Neural cell (in vitro differentiated cells): Measurements from ENCODE around the gene ZMAT5. TPM values are rescaled to one million over a fixed set of nuclear protein-coding genes. Genes with fewer than 3 reads are reported as not detected.

ENCODE experiments used
- H2AFZ ChIP-seq: fragments of 200-600, 300-800 bp; sonication (generic), shearing (Covaris generic); 2 replicates; pipeline ENCODE4 v1.6.0; 2014; ENCODE audit warnings: low read depth, mild to moderate bottlenecking, antibody characterized with exemption, low read length, moderate library complexity
- H3F3A ChIP-seq: fragments of 200-600 bp; shearing (Covaris generic); 2 replicates; pipeline ENCODE4 v1.6.1; 2016; ENCODE audit warnings: mild to moderate bottlenecking, moderate library complexity, mixed read lengths, antibody characterized with exemption, low read length; ENCODE audit not compliant: insufficient read depth, poor library complexity, severe bottlenecking
- H3K27ac ChIP-seq: fragments of 200-600, 300-800 bp; sonication (generic), shearing (Covaris generic); 2 replicates; pipeline ENCODE4 v1.5.1; 2014; ENCODE audit warnings: mild to moderate bottlenecking, low read length, moderate library complexity
- H3K27me3 ChIP-seq: fragments of 300-800, 200-600 bp; sonication (generic), shearing (Covaris generic); 2 replicates; pipeline ENCODE4 v1.6.0; 2014; ENCODE audit warnings: mild to moderate bottlenecking, low read depth, low read length, moderate library complexity; ENCODE audit not compliant: insufficient read depth
- H3K36me3 ChIP-seq: fragments of 300-800, 200-600 bp; sonication (generic), shearing (Covaris generic); 2 replicates; pipeline ENCODE4 v1.5.1; 2014; ENCODE audit warnings: mild to moderate bottlenecking, antibody characterized with exemption, low read length, moderate library complexity; ENCODE audit not compliant: insufficient read depth
- H3K4me2 ChIP-seq: fragments of 300-800, 200-600 bp; sonication (generic), shearing (Covaris generic); 2 replicates; pipeline ENCODE4 v1.6.0; 2014; ENCODE audit warnings: mild to moderate bottlenecking, low read length
- H3K4me3 ChIP-seq: fragments of 300-800, 200-600 bp; sonication (generic), shearing (Covaris generic); 2 replicates; pipeline ENCODE4 v1.5.1; 2014; ENCODE audit warnings: mild to moderate bottlenecking, low read length, moderate library complexity
- H3K79me2 ChIP-seq: fragments of 200-600 bp; shearing (Covaris generic); replicated peaks from 2 replicates; pipeline ENCODE4 v1.6.0; 2014; ENCODE audit warnings: mild to moderate bottlenecking, low read length, moderate library complexity; ENCODE audit not compliant: insufficient read depth
- H3K9ac ChIP-seq: fragments of 300-800, 200-600 bp; sonication (generic), shearing (Covaris generic); 2 replicates; pipeline ENCODE4 v1.6.1; 2016; ENCODE audit warnings: mild to moderate bottlenecking, low read length, mixed read lengths
- H3K9me2 ChIP-seq: fragments of 200-600 bp; shearing (Covaris generic); 2 replicates; pipeline ENCODE4 v1.6.1; 2016; ENCODE audit warnings: mild to moderate bottlenecking, low read length, mixed read lengths; ENCODE audit not compliant: insufficient read depth
- H3K9me3 ChIP-seq: fragments of 200-600, 300-800 bp; sonication (generic), shearing (Covaris generic); 2 replicates; pipeline ENCODE4 v1.6.1; 2016; ENCODE audit warnings: mild to moderate bottlenecking, mixed run types, low read length, moderate library complexity, mixed read lengths
- H4K20me1 ChIP-seq: fragments of 200-600 bp; shearing (Covaris generic); 2 replicates; pipeline ENCODE4 v1.6.1; 2016; ENCODE audit warnings: mild to moderate bottlenecking, mixed run types; ENCODE audit not compliant: insufficient read depth
- EP300 ChIP-seq: fragments of 450-650 bp; conservative IDR thresholded peaks from 2 replicates; pipeline ENCODE4 v1.6.1; 2014; ENCODE audit warnings: antibody characterized with exemption, mild to moderate bottlenecking, moderate library complexity; ENCODE audit not compliant: poor library complexity, severe bottlenecking
- EZH2 ChIP-seq: fragments of 200-600, 300-800 bp; shearing (Covaris generic), sonication (generic); IDR thresholded peaks from 2 replicates; pipeline ENCODE4 v1.6.1; 2014; ENCODE audit warnings: antibody characterized with exemption, low read length, borderline replicate concordance, mild to moderate bottlenecking; ENCODE audit not compliant: insufficient read depth, poor library complexity, severe bottlenecking
- MXI1 ChIP-seq: fragments of 450-650 bp; conservative IDR thresholded peaks from 2 replicates; pipeline ENCODE4 v1.6.1; 2014; ENCODE audit warnings: antibody characterized with exemption, mild to moderate bottlenecking; ENCODE audit not compliant: poor library complexity, severe bottlenecking
- POLR2AphosphoS5 ChIP-seq: IDR thresholded peaks from 2 replicates; pipeline ENCODE4 v1.6.1; 2012
- RAD21 ChIP-seq: fragments of 450-650 bp; conservative IDR thresholded peaks from 2 replicates; pipeline ENCODE4 v1.6.1; 2014; ENCODE audit warnings: antibody characterized with exemption, mild to moderate bottlenecking, moderate library complexity
- SMC3 ChIP-seq: fragments of 450-650 bp; conservative IDR thresholded peaks from 2 replicates; pipeline ENCODE4 v1.6.1; 2014; ENCODE audit warnings: antibody characterized with exemption, mild to moderate bottlenecking, moderate library complexity; ENCODE audit not compliant: poor library complexity
- TAF1 ChIP-seq: IDR thresholded peaks from 2 replicates; pipeline ENCODE4 v1.6.1; 2012; ENCODE audit warnings: low read depth
- polyA plus RNA-seq: library from polyadenylated mRNA; depleted of rRNA; stranded (reverse); fragments of >200 nt; gene quantifications from 2 replicates; pipeline ENCODE4 v1.2.3, GENCODE V29; 2014
- TF ChIP-seq, protein P1 (sequence below): fragments of 450-650 bp; IDR thresholded peaks from 2 replicates; pipeline ENCODE4 v1.5.1; 2014; ENCODE audit warnings: antibody characterized with exemption, mild to moderate bottlenecking, moderate library complexity; ENCODE audit not compliant: poor library complexity, severe bottlenecking
- TF ChIP-seq, protein P2 (sequence below): IDR thresholded peaks from 2 replicates; pipeline ENCODE4 v1.6.1; 2012; ENCODE audit warnings: borderline replicate concordance

Gene ZMAT5
- polyA plus RNA-seq, 1 donor from 2014 or later: 54.9 TPM

DNA sequence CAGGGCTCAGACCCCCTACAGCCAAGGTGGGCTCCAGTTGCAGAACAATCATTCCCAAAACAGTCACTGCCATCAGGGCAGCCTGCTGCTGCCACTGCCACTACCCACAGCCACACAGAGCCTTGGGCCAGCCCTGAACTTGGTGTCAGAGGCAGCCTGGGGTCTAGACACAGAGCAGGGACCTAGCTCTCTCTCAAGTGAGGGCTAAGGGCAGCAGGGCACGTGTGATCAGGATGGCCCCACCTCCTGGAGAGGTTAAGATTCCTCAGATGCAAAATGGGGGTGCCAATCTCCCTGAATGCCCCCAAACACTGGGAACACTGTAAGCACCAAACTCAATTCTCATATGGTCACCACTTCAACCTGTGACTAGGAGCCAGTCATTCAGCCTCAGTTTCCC lies 31.4 kb downstream of the ZMAT5 start:
- Histone ChIP-seq H3K27ac (no peak overlapping the region), H3K36me3 (no peaks in the 10 kb centered on the region), H3F3A (no peaks in the 10 kb centered on the region), H4K20me1 (no peaks in the 10 kb centered on the region), H3K9me3 (no peaks in the 10 kb centered on the region), H3K79me2 (no peaks in the 10 kb centered on the region), H3K27me3 (no peaks in the 10 kb centered on the region), H3K9me2 (no peaks in the 10 kb centered on the region), H3K4me2 (no peak overlapping the region), H3K4me3 (no peak overlapping the region), H3K9ac (no peak overlapping the region), H2AFZ (no peak overlapping the region)
- TF ChIP-seq TAF1 (no peak), RAD21 (no peak)

DNA sequence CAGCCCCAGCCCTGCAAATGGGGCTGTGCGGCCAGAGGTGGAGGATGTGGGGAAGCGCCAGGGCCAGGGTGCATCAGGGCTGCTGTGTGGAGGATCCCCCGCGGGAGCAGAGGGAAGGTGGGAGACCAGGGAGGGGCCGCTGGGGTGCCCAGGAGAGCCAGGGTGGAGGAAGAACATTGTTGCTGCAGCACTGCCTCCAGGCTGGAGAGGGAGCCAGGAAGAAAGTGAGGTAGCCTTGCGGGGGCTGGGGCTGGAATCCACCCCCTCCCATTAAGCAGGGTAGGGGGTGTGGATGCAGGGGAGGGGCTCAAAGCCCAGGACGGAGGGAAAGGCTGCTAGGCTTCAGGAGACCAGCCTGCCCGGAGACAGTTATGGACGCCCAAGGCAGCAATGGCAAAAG lies 32.0 kb downstream of the ZMAT5 start:
- Histone ChIP-seq H2AFZ (no peak overlapping the region), H3K9me3 (no peaks in the 10 kb centered on the region), H3K27me3 (no peaks in the 10 kb centered on the region), H3K4me3 (no peak overlapping the region), H4K20me1 (no peaks in the 10 kb centered on the region), H3K9me2 (no peaks in the 10 kb centered on the region), H3K27ac (no peak overlapping the region), H3F3A (no peaks in the 10 kb centered on the region), H3K79me2 (no peaks in the 10 kb centered on the region), H3K36me3 (no peaks in the 10 kb centered on the region), H3K9ac (no peak overlapping the region), H3K4me2 (no peak overlapping the region)
- TF ChIP-seq TAF1 (no peak), POLR2AphosphoS5 (no peak)

DNA sequence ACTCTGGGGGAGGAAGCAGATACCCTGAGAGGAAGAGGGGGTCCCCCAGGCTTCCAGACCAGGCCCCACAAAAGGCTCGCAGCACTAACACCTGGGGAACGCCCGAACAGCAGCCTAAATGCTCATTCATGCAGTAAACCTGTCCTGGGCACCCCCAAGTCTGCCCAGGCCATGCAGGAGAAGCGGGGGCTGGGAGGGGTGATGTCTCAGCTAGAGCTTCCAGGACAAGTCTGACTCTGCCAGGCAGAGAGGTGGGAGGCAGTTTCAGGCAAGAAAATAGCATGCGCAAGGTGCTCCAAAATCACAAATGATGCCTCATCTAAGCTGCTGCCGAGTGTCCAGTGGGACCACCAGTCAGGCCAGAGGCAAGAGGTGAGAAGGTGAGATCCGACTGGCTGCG lies 32.4 kb downstream of the ZMAT5 start:
- no peak overlapping the region for H3K4me3 ChIP-seq
- no peak overlapping the region for H3K27ac ChIP-seq
- H3K27me3 ChIP-seq: no peaks in the 10 kb centered on the region
- H3K4me2 ChIP-seq: no peak overlapping the region
- no peaks in the 10 kb centered on the region for H3K36me3 ChIP-seq
- no peaks in the 10 kb centered on the region for H3K9me2 ChIP-seq
- no peaks in the 10 kb centered on the region for H4K20me1 ChIP-seq
- no peak for TF ChIP-seq EP300
- no peak for TF ChIP-seq RAD21
- no peak for TF ChIP-seq EZH2
- TF ChIP-seq, protein P1, sequence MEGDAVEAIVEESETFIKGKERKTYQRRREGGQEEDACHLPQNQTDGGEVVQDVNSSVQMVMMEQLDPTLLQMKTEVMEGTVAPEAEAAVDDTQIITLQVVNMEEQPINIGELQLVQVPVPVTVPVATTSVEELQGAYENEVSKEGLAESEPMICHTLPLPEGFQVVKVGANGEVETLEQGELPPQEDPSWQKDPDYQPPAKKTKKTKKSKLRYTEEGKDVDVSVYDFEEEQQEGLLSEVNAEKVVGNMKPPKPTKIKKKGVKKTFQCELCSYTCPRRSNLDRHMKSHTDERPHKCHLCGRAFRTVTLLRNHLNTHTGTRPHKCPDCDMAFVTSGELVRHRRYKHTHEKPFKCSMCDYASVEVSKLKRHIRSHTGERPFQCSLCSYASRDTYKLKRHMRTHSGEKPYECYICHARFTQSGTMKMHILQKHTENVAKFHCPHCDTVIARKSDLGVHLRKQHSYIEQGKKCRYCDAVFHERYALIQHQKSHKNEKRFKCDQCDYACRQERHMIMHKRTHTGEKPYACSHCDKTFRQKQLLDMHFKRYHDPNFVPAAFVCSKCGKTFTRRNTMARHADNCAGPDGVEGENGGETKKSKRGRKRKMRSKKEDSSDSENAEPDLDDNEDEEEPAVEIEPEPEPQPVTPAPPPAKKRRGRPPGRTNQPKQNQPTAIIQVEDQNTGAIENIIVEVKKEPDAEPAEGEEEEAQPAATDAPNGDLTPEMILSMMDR: no peak
- TF ChIP-seq, protein P2, sequence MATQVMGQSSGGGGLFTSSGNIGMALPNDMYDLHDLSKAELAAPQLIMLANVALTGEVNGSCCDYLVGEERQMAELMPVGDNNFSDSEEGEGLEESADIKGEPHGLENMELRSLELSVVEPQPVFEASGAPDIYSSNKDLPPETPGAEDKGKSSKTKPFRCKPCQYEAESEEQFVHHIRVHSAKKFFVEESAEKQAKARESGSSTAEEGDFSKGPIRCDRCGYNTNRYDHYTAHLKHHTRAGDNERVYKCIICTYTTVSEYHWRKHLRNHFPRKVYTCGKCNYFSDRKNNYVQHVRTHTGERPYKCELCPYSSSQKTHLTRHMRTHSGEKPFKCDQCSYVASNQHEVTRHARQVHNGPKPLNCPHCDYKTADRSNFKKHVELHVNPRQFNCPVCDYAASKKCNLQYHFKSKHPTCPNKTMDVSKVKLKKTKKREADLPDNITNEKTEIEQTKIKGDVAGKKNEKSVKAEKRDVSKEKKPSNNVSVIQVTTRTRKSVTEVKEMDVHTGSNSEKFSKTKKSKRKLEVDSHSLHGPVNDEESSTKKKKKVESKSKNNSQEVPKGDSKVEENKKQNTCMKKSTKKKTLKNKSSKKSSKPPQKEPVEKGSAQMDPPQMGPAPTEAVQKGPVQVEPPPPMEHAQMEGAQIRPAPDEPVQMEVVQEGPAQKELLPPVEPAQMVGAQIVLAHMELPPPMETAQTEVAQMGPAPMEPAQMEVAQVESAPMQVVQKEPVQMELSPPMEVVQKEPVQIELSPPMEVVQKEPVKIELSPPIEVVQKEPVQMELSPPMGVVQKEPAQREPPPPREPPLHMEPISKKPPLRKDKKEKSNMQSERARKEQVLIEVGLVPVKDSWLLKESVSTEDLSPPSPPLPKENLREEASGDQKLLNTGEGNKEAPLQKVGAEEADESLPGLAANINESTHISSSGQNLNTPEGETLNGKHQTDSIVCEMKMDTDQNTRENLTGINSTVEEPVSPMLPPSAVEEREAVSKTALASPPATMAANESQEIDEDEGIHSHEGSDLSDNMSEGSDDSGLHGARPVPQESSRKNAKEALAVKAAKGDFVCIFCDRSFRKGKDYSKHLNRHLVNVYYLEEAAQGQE: no peak
- TF ChIP-seq POLR2AphosphoS5: no peak
- no peak for TF ChIP-seq MXI1
- TF ChIP-seq SMC3: no peak
- no peak for TF ChIP-seq TAF1
- H2AFZ ChIP-seq: no peak overlapping the region
- H3F3A ChIP-seq: no peaks in the 10 kb centered on the region
- H3K9me3 ChIP-seq: no peaks in the 10 kb centered on the region
- H3K9ac ChIP-seq: no peak overlapping the region
- no peaks in the 10 kb centered on the region for H3K79me2 ChIP-seq
